GM19023 (cell line): Measurements from ENCODE around the gene ACP2.
"Not testable (repeated sequence)": the region's sequence is repeated elsewhere in the genome, so short reads cannot be mapped to it uniquely, and the experiment has no call there.

Source experiments
- ATAC-seq: cut with Tn5 transposase; IDR thresholded peaks from one replicate; pipeline ENCODE4 v1.9.1; 2021; ENCODE audit warnings: mild to moderate bottlenecking, moderate library complexity; ENCODE audit not compliant: unreplicated experiment

The ACP2 gene

GRCh38 chr11:47208008-47208552 is 40.5 kb downstream of the ACP2 start:
- ATAC-seq = not testable (repeated sequence)

GRCh38 chr11:47207459-47207858 is 41.2 kb downstream of the ACP2 start:
- no peak for ATAC-seq

DNA sequence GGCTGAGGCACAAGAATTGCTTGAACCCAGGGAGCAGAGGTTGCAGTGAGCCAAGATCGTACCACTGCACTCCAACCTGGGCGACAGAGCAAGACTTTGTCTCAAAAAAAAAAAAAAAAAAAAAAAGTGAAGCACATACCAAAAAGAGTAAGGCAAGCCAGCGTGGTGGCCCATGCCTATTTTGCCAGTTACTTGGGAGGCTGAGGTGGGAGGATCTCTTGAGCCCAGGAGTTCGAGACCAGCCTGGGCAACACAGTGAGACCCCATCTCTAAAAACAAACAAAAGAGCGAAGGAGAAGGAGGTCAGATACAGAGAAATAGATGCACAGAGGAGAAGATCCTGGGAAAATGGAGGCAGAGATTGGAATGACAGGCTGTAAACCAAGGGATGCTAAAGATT is 42.0 kb downstream of the ACP2 start:
- ATAC-seq = not testable (repeated sequence)

DNA sequence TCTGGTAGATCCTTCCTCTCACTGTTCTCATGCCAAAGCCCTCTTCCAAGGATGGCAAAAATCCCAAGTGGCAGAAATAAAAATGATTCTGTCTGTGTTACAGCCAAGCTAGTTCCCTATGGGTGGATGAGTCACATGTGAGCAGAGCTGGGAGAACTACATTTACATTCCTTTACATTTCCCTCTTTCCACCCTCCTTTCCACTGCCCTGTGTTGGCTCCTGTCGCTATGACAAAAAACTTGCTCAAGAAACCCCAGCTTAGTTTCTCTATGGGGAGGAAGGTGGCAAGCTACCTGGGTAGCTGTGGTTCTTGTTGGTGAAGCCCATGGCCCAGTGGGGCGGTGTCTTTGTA is 44.0 kb downstream of the ACP2 start:
- ATAC-seq = no peak

- ATAC-seq = no peak
Measured at GRCh38 chr11:47202576-47202975, 46.0 kb downstream of the ACP2 start.

- no peak for ATAC-seq
Measured at GRCh38 chr11:47201015-47201414, 47.6 kb downstream of the ACP2 start.

DNA sequence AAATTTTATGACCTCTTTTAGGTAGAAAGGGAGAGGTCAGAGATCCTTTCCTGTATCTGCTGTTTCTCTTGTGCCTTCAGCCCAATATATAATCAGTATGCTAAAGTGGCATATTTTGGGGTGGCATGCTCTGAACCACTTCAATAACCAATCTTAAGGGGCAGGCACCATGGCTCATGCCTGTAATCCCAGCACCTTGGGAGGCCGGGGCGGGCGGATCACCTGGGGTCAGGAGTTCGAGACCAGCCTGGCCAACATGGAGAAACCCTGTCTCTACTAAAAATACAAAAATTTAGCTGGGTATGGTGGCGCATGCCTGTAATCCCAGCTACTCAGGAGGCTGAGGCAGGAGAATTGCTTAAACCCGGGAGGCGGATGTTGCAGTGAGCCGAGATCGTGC is 50.5 kb downstream of the ACP2 start:
- not testable (repeated sequence) for ATAC-seq

- no peak for ATAC-seq
Measured at GRCh38 chr11:47192111-47192510, 56.5 kb downstream of the ACP2 start.

- ATAC-seq = not testable (repeated sequence)
Measured at GRCh38 chr11:47191137-47191536, 57.5 kb downstream of the ACP2 start.
